H1 (cell line): ENCODE data around the gene WDFY3. TPM values are rescaled to one million over a fixed set of nuclear protein-coding genes. Genes with fewer than 3 reads are reported as not detected.

Source experiments
- CTCF ChIA-PET: fragments of 300-600 bp; sonication (Branson Sonifier 250); formaldehyde crosslinking; loops from one replicate; lab custom pipeline; 2021; ENCODE audit not compliant: partially characterized antibody; lab: Charles Lee
- POLR2A ChIA-PET: fragments of 300-600 bp; sonication (Branson Sonifier 250); formaldehyde crosslinking; loops from one replicate; lab custom pipeline; 2021; ENCODE audit warnings: inconsistent platforms; ENCODE audit not compliant: partially characterized antibody; lab: Charles Lee
- DNase-seq, 2 experiments: peaks; one replicate each; pipeline versions ENCODE4 v3.0.0 to v3.0.0-alpha.2; 2010 to 2022; ENCODE audit warnings: low spot score in 2 of 2, low read depth in 1 of 2, mixed read lengths in 1 of 2
- FAIRE-seq: peaks from 2 replicates; lab custom pipeline; 2011; peaks lifted over from hg19 to GRCh38; lab: Jason Lieb, UNC
- H2AFZ ChIP-seq: 2 replicates; pipeline ENCODE4 v1.8.1; 2012; ENCODE audit warnings: low read length, inconsistent platforms
- H2AK5ac ChIP-seq: 2 replicates; pipeline ENCODE4 v1.6.1; 2013; ENCODE audit warnings: low read depth, low read length
- H2BK120ac ChIP-seq: replicated peaks from 2 replicates; pipeline ENCODE3; 2013; ENCODE audit warnings: low read depth, low read length, inconsistent platforms
- H2BK12ac ChIP-seq: 2 replicates; pipeline ENCODE4 v1.6.1; 2013; ENCODE audit warnings: low read depth, low read length
- H2BK15ac ChIP-seq: 2 replicates; pipeline ENCODE4 v1.6.1; 2013; ENCODE audit warnings: low read length
- H2BK20ac ChIP-seq: 2 replicates; pipeline ENCODE4 v1.6.1; 2013; ENCODE audit warnings: low read length
- H2BK5ac ChIP-seq: 2 replicates; pipeline ENCODE4 v1.6.1; 2013; ENCODE audit warnings: low read depth, low read length
- H3K14ac ChIP-seq: 2 replicates; pipeline ENCODE4 v1.6.1; 2013; ENCODE audit warnings: inconsistent platforms; ENCODE audit not compliant: insufficient read length
- H3K18ac ChIP-seq: 2 replicates; pipeline ENCODE4 v1.6.1; 2013; ENCODE audit warnings: low read length; ENCODE audit errors: extremely low read depth
- H3K23ac ChIP-seq: 2 replicates; pipeline ENCODE4 v1.6.1; 2013; ENCODE audit warnings: inconsistent platforms; ENCODE audit not compliant: insufficient read length
- H3K23me2 ChIP-seq: 2 replicates; pipeline ENCODE4 v1.6.1; 2013; ENCODE audit warnings: low read depth, low read length
- H3K27ac ChIP-seq: 2 replicates; pipeline ENCODE4 v1.6.1; 2011; ENCODE audit warnings: low read depth, low read length, inconsistent platforms
- H3K27me3 ChIP-seq, 4 experiments: replicated peaks in 1 of 4; 1 replicate in 1 of 4; 2 replicates in 3 of 4; pipeline versions ENCODE4 v1.6.1 to v1.8.1; 2011 to 2013; ENCODE audit warnings: low read length in 3 of 4, mild to moderate bottlenecking in 3 of 4, inconsistent platforms in 2 of 4, mixed read lengths in 2 of 4, moderate library complexity in 1 of 4; ENCODE audit not compliant: control insufficient read depth in 3 of 4, insufficient read depth in 3 of 4; ENCODE audit errors: extremely low read depth in 1 of 4
- H3K36me3 ChIP-seq, 4 experiments: 2 replicates each; pipeline versions ENCODE4 v1.6.1 to v1.8.1; 2011 to 2013; ENCODE audit warnings: mild to moderate bottlenecking in 4 of 4, low read length in 3 of 4, moderate library complexity in 2 of 4, control low read depth in 1 of 4, inconsistent platforms in 1 of 4; ENCODE audit not compliant: insufficient read depth in 4 of 4, control insufficient read depth in 2 of 4
- H3K4ac ChIP-seq: replicated peaks from 2 replicates; pipeline ENCODE3; 2013; ENCODE audit warnings: low read length, low read depth, mixed read lengths, inconsistent platforms; ENCODE audit not compliant: insufficient read length
- H3K4me1 ChIP-seq, 4 experiments: replicated peaks in 1 of 4; 1 replicate in 1 of 4; 2 replicates in 3 of 4; pipeline versions ENCODE4 v1.6.1 to v1.8.1; 2011 to 2013; ENCODE audit warnings: low read length in 3 of 4, inconsistent platforms in 2 of 4, mixed read lengths in 1 of 4; ENCODE audit not compliant: insufficient read depth in 4 of 4, control insufficient read depth in 3 of 4
- H3K4me2 ChIP-seq, 2 experiments: 2 replicates each; pipeline versions ENCODE4 v1.6.1 to v1.8.1; 2011 to 2013; ENCODE audit warnings: low read depth in 2 of 2, low read length in 2 of 2, control low read depth in 1 of 2, inconsistent platforms in 1 of 2, mild to moderate bottlenecking in 1 of 2; ENCODE audit not compliant: insufficient read depth in 1 of 2
- H3K4me3 ChIP-seq, 4 experiments: fragments of 200-600, 300-600 bp in 1 of 4; sonication (generic), shearing (Covaris generic), sonication (Bioruptor Twin) in 1 of 4; 2 replicates each; pipeline versions ENCODE4 v1.5.1 to v1.8.1; 2011 to 2016; ENCODE audit warnings: low read length in 4 of 4, low read depth in 3 of 4, control low read depth in 2 of 4, inconsistent platforms in 2 of 4, mild to moderate bottlenecking in 2 of 4, mixed read lengths in 1 of 4, moderate library complexity in 1 of 4; ENCODE audit not compliant: insufficient read depth in 2 of 4; ENCODE audit errors: extremely low read depth in 1 of 4
- H3K56ac ChIP-seq: replicated peaks from 2 replicates; pipeline ENCODE3; 2013; ENCODE audit warnings: low read depth, mild to moderate bottlenecking, mixed read lengths, low read length, inconsistent platforms; ENCODE audit not compliant: insufficient read length
- H3K79me1 ChIP-seq: 2 replicates; pipeline ENCODE4 v1.6.1; 2013; ENCODE audit warnings: low read depth, low read length, control low read depth
- H3K79me2 ChIP-seq, 2 experiments: 2 replicates each; pipeline versions ENCODE4 v1.6.1 to v1.8.1; 2012 to 2013; ENCODE audit warnings: low read length in 2 of 2, mild to moderate bottlenecking in 2 of 2, inconsistent platforms in 1 of 2; ENCODE audit not compliant: insufficient read depth in 2 of 2, control insufficient read depth in 1 of 2
- H3K9ac ChIP-seq, 4 experiments: replicated peaks in 1 of 4; 1 replicate in 1 of 4; 2 replicates in 3 of 4; pipeline versions ENCODE4 v1.6.1 to v1.8.1; 2011 to 2013; ENCODE audit warnings: low read depth in 3 of 4, low read length in 3 of 4, control low read depth in 2 of 4, mild to moderate bottlenecking in 2 of 4, moderate library complexity in 2 of 4, inconsistent platforms in 1 of 4; ENCODE audit errors: extremely low read depth in 1 of 4
- H3K9me3 ChIP-seq, 2 experiments: 2 replicates each; pipeline versions ENCODE4 v1.6.1 to v1.8.1; 2012 to 2013; ENCODE audit warnings: mild to moderate bottlenecking in 2 of 2, moderate library complexity in 2 of 2, control low read depth in 1 of 2, inconsistent platforms in 1 of 2, low read depth in 1 of 2, low read length in 1 of 2, mixed read lengths in 1 of 2; ENCODE audit not compliant: insufficient read depth in 2 of 2
- H4K20me1 ChIP-seq, 2 experiments: replicated peaks in 1 of 2; 2 replicates each; pipeline versions ENCODE3 to v1.8.1; 2011 to 2013; ENCODE audit warnings: inconsistent platforms in 2 of 2, low read length in 2 of 2, mild to moderate bottlenecking in 1 of 2; ENCODE audit not compliant: insufficient read depth in 2 of 2, control insufficient read depth in 1 of 2
- H4K5ac ChIP-seq: 2 replicates; pipeline ENCODE4 v1.6.1; 2013; ENCODE audit warnings: low read length, low read depth, mixed read lengths, inconsistent platforms; ENCODE audit not compliant: insufficient read length
- H4K8ac ChIP-seq: 2 replicates; pipeline ENCODE4 v1.8.0; 2013; ENCODE audit warnings: mild to moderate bottlenecking, moderate library complexity, low read length, inconsistent platforms; ENCODE audit not compliant: insufficient read depth; ENCODE audit errors: extremely low read depth
- H4K91ac ChIP-seq: replicated peaks from 2 replicates; pipeline ENCODE3; 2013; ENCODE audit warnings: low read length, mixed read lengths, inconsistent platforms; ENCODE audit not compliant: insufficient read length
- CEBPB ChIP-seq: IDR thresholded peaks from 2 replicates; pipeline ENCODE4 v1.6.1; 2012; ENCODE audit warnings: low read depth, low read length
- CTBP2 ChIP-seq: IDR thresholded peaks from 2 replicates; pipeline ENCODE4 v1.7.0; 2011; ENCODE audit warnings: borderline replicate concordance, mild to moderate bottlenecking, moderate library complexity, mixed read lengths, low read length; ENCODE audit not compliant: insufficient read depth, insufficient read length
- EGR1 ChIP-seq: IDR thresholded peaks from 2 replicates; pipeline ENCODE4 v1.6.1; 2011; ENCODE audit warnings: low read depth, low read length, borderline replicate concordance
- PHF8 ChIP-seq: fragments of 200-600 bp; sonication (generic); conservative IDR thresholded peaks from 2 replicates; pipeline ENCODE4 v1.7.1; 2012; ENCODE audit warnings: low read depth, mild to moderate bottlenecking, inconsistent platforms, low read length, moderate library complexity
- WGBS, 2 experiments: shearing (Covaris generic) in 1 of 2; methylation state at CpG; one replicate each; pipeline versions ENCODE4 v1.1.6 to v1.1.7; 2013 to 2015; ENCODE audit warnings: low lambda C conversion rate in 2 of 2, mixed read lengths in 2 of 2, inconsistent platforms in 1 of 2, low coverage in 1 of 2, missing lambda C conversion rate in 1 of 2; ENCODE audit not compliant: insufficient replicate concordance in 2 of 2, insufficient coverage in 1 of 2, insufficient read length in 1 of 2; ENCODE audit errors: extremely low coverage in 1 of 2, missing lambda C conversion rate in 1 of 2; 5-methylcytosine and 5-hydroxymethylcytosine counted together
- polyA plus RNA-seq, 7 experiments: library from polyadenylated mRNA; depleted of rRNA in 3 of 7; stranded (reverse) in 5 of 7; unstranded in 2 of 7; fragments of >200 nt in 5 of 7; fragments of 200-250 nt in 2 of 7; gene quantifications; 1 replicate in 5 of 7; 2 replicates in 1 of 7; 4 replicates in 1 of 7; pipeline versions ENCODE4 v1.2.1 to v1.2.3, GENCODE V29; 2011 to 2013; ENCODE audit warnings: missing spikeins in 2 of 7, mixed read lengths in 2 of 7
- total RNA-seq: library from RNA; stranded (reverse); fragmentation: NEBNext Ultra II Directional; extraction: Animal tissue kit (Norgen Biotek cat#: 25700); gene quantifications from 2 replicates; pipeline ENCODE4 v1.2.1, GENCODE V29; 2021

The WDFY3 gene
- total and polyA plus RNA-seq, 2 of the 8 experiments (the other 6 are each of a cell fraction or from before 2014, with no cell fraction given) = 25.6 to 62.4 TPM

GRCh38 chr4:84697159-84697558, 269.3 kb downstream of the WDFY3 start:
- no peaks in the 10 kb centered on the region for H3K4me1 ChIP-seq
- no peaks in the 10 kb centered on the region for H4K20me1 ChIP-seq
- ChIA-PET POLR2A (interaction anchor here (1.1 kb wide), 1 partner anchor 20 kb away, joined by 3 read pairs; no protein-coding TSS in a partner anchor), CTCF (no interaction called here)
- H3K18ac ChIP-seq = no peak overlapping the region
- no peak overlapping the region for H2BK12ac ChIP-seq
- no peaks in the 10 kb centered on the region for H3K27me3 ChIP-seq
- no peak overlapping the region for H3K27ac ChIP-seq
- no peak overlapping the region; a peak in 1 of 7 replicates for H3K9ac ChIP-seq
- no peak overlapping the region for H3K4ac ChIP-seq
- H4K91ac ChIP-seq = no peak overlapping the region
- H4K5ac ChIP-seq = no peak overlapping the region
- no peak overlapping the region for H3K23ac ChIP-seq
- H3K9me3 ChIP-seq = no peaks in the 10 kb centered on the region
- WGBS, 2 experiments = 90% methylated on average over 2 of the region's 2 CpGs; no CpG with 5 or more reads in 1 of the 2 experiments
- no peak overlapping the region for H2BK15ac ChIP-seq
- no peak overlapping the region for H2BK120ac ChIP-seq
- no peak for TF ChIP-seq PHF8
- peak; percentile 94 for TF ChIP-seq CEBPB
- TF ChIP-seq CTBP2 = no peak
- no peak for TF ChIP-seq EGR1
- H3K79me1 ChIP-seq = no peaks in the 10 kb centered on the region
- no peak overlapping the region; the same call in 1 of the 2 replicates for H2BK5ac ChIP-seq
- H3K4me3 ChIP-seq = no peak overlapping the region
- no peak overlapping the region for H3K14ac ChIP-seq
- H3K79me2 ChIP-seq = no peaks in the 10 kb centered on the region
- H3K23me2 ChIP-seq = no peaks in the 10 kb centered on the region; the same call in 1 of the 2 replicates
- no peak overlapping the region for H2AK5ac ChIP-seq
- DNase-seq (no peak), FAIRE-seq (no peak)
- no peak overlapping the region for H3K56ac ChIP-seq
- no peak overlapping the region for H2BK20ac ChIP-seq
- no peak overlapping the region for H2AFZ ChIP-seq
- no peak overlapping the region for H3K4me2 ChIP-seq
- H4K8ac ChIP-seq = no peak overlapping the region
- H3K36me3 ChIP-seq = peaks cover 2 to 42% (median 23%) of the 10 kb centered on the region in 4 experiments
